Measurements from ENCODE around the gene EMID1.

Gene EMID1

GRCh38 chr22:29195118-29195963 is 10.4 kb upstream of the EMID1 start:
- no peak for DNase-seq (ENCODE audit: low read depth in 2 of 2)

GRCh38 chr22:29195964-29196666 is 9.6 kb upstream of the EMID1 start:
- no peak for DNase-seq (ENCODE audit: low read depth in 2 of 2)

- DNase-seq (ENCODE audit: low read depth in 2 of 2), result no peak
Measured at GRCh38 chr22:29197096-29197495, 8.6 kb upstream of the EMID1 start.

GRCh38 chr22:29198240-29198639 is 7.5 kb upstream of the EMID1 start:
- no peak for DNase-seq (ENCODE audit: low read depth in 2 of 2)

- DNase-seq (ENCODE audit: low read depth in 2 of 2), result no peak
Measured at GRCh38 chr22:29199702-29200400, 5.8 kb upstream of the EMID1 start.

GRCh38 chr22:29200901-29201300 is 4.8 kb upstream of the EMID1 start:
- no peak for DNase-seq (ENCODE audit: low read depth in 2 of 2)

- DNase-seq (ENCODE audit: low read depth in 2 of 2), result no peak
Measured at GRCh38 chr22:29201782-29202181, 3.9 kb upstream of the EMID1 start.

- peak; percentile 8 to 9 for DNase-seq (ENCODE audit: low read depth in 2 of 2)
Measured at GRCh38 chr22:29202212-29203192, 3.2 kb upstream of the EMID1 start.

- DNase-seq (ENCODE audit: low read depth in 2 of 2), result no peak
Measured at GRCh38 chr22:29203488-29204454, 1.9 kb upstream of the EMID1 start.

GRCh38 chr22:29204455-29205183 is 1.1 kb upstream of the EMID1 start:
- DNase-seq (ENCODE audit: low read depth in 2 of 2), result no peak

GRCh38 chr22:29205252-29205593 is 473 bp upstream of the EMID1 start:
- DNase-seq (ENCODE audit: low read depth in 2 of 2), result no peak

GRCh38 chr22:29206372-29207242 is 911 bp downstream of the EMID1 start:
- DNase-seq (ENCODE audit: low read depth in 2 of 2), result no peak

GRCh38 chr22:29207243-29207550 is 1.5 kb downstream of the EMID1 start:
- DNase-seq (ENCODE audit: low read depth in 2 of 2), result no peak

- no peak for DNase-seq (ENCODE audit: low read depth in 2 of 2)
Measured at GRCh38 chr22:29207562-29208501, 2.1 kb downstream of the EMID1 start.

GRCh38 chr22:29208502-29208862 is 2.8 kb downstream of the EMID1 start:
- DNase-seq (ENCODE audit: low read depth in 2 of 2), result no peak

- DNase-seq (ENCODE audit: low read depth in 2 of 2), result no peak
Measured at GRCh38 chr22:29208879-29209623, 3.4 kb downstream of the EMID1 start.

- DNase-seq (ENCODE audit: low read depth in 2 of 2), result no peak
Measured at GRCh38 chr22:29209624-29209929, 3.9 kb downstream of the EMID1 start.
